MCF 10A (cell line): Measurements from ENCODE around the gene DYSF. TPM values are rescaled to one million over a fixed set of nuclear protein-coding genes. Genes with fewer than 3 reads are reported as not detected.

ENCODE experiments used
- BruUV-seq: library from RNA; stranded (reverse); fragments of 400-500 nt; replicated peaks from 2 replicates; lab custom pipeline; 2021; lab: Mats Ljungman, UMichigan
- CTCF ChIA-PET: fragments of 300-600 bp; sonication (Branson Sonifier 250); formaldehyde crosslinking; extraction: SDS; loops from one replicate; lab custom pipeline; 2021; ENCODE audit warnings: antibody characterized with exemption, inconsistent platforms; lab: Yijun Ruan, JAX
- POLR2A ChIA-PET: fragments of 300-600, 350-650 bp; sonication (Branson Sonifier 250); formaldehyde crosslinking; extraction: SDS; loops from one replicate; lab custom pipeline; 2020; ENCODE audit warnings: antibody characterized with exemption, inconsistent platforms; lab: Yijun Ruan, JAX
- DNase-seq: peaks from one replicate; pipeline ENCODE4 v3.0.0-alpha.2; 2018; ENCODE audit not compliant: unreplicated experiment
- H3K27ac Mint-ChIP-seq: one replicate; pipeline ENCODE4 v1.8.0; 2022; ENCODE audit warnings: mild to moderate bottlenecking, low read depth, mixed read lengths; ENCODE audit not compliant: unreplicated experiment
- H3K27me3 Mint-ChIP-seq: one replicate; pipeline ENCODE4 v1.8.0; 2022; ENCODE audit warnings: mixed read lengths; ENCODE audit not compliant: insufficient read depth, unreplicated experiment
- H3K36me3 Mint-ChIP-seq: one replicate; pipeline ENCODE4 v1.8.0; 2022; ENCODE audit warnings: mild to moderate bottlenecking, moderate library complexity, mixed read lengths; ENCODE audit not compliant: insufficient read depth, unreplicated experiment
- H3K4me1 Mint-ChIP-seq: one replicate; pipeline ENCODE4 v1.8.0; 2022; ENCODE audit warnings: mixed read lengths; ENCODE audit not compliant: insufficient read depth, unreplicated experiment
- H3K4me3 Mint-ChIP-seq: one replicate; pipeline ENCODE4 v1.8.0; 2022; ENCODE audit warnings: mild to moderate bottlenecking, moderate library complexity, mixed read lengths; ENCODE audit not compliant: unreplicated experiment
- H3K9me3 Mint-ChIP-seq: one replicate; pipeline ENCODE4 v1.8.0; 2022; ENCODE audit warnings: mixed read lengths; ENCODE audit not compliant: unreplicated experiment
- CTCF ChIP-seq: fragments of 200-600 bp; IDR thresholded peaks from one replicate; pipeline ENCODE4 v1.8.0; 2022; ENCODE audit warnings: antibody characterized with exemption, mild to moderate bottlenecking; ENCODE audit not compliant: unreplicated experiment
- intact Hi-C: fragments of 100-400 bp; cut with micrococcal nuclease; formaldehyde crosslinking; loops from 2 replicates; pipeline ENCODE4 v1.14.1; 2022
- total RNA-seq: library from RNA; stranded (reverse); gene quantifications from 2 replicates; pipeline ENCODE4 v1.2.3, GENCODE V29; 2022

Gene DYSF
- total RNA-seq, 1 experiment from 2014 or later, result 2.0 TPM

DNA sequence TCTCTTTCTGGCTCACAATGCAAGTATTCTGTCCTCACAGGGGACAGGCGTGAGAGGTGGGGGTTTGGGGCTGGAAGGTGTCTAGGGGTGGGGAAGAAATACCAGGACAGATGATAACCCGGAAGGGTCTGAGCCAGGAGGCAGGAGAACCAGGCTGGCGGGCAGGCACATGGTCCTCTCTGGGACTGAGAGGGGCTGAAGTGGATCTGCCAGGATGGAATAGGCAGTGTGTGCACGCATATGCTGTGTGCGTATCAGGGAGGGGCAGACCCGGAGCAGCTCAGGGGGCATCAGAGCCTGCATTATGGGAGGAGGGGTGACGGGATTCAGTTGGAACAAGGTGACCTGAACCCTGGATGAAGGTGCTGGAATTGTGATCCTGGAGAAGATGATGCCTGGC lies 157.3 kb downstream of the DYSF start:
- peaks cover 41% of the 10 kb centered on the region for H3K27me3 Mint-ChIP-seq
- ChIA-PET CTCF (interaction anchor here (0.7 to 5.0 kb wide), 11 partner anchors 12 to 1293 kb away, joined by 3 to 60 read pairs (median 4); no protein-coding TSS in a partner anchor), POLR2A (interaction anchor here (1.3 kb wide), 1 partner anchor 540 kb away, joined by 4 read pairs; no protein-coding TSS in a partner anchor)
- no peak overlapping the region for H3K27ac Mint-ChIP-seq
- H3K36me3 Mint-ChIP-seq, result no peaks in the 10 kb centered on the region
- H3K4me1 Mint-ChIP-seq, result peaks cover 5% of the 10 kb centered on the region
- TF ChIP-seq CTCF, result no peak
- intact Hi-C loops, result loop anchor here (1.0 to 5.0 kb wide), 2 partner anchors 188 to 537 kb away; partner anchors contain the start of gene CYP26B1
- no TSS peak for BruUV-seq
- H3K4me3 Mint-ChIP-seq, result no peak overlapping the region
- no peaks in the 10 kb centered on the region for H3K9me3 Mint-ChIP-seq
- DNase-seq, result no peak

DNA sequence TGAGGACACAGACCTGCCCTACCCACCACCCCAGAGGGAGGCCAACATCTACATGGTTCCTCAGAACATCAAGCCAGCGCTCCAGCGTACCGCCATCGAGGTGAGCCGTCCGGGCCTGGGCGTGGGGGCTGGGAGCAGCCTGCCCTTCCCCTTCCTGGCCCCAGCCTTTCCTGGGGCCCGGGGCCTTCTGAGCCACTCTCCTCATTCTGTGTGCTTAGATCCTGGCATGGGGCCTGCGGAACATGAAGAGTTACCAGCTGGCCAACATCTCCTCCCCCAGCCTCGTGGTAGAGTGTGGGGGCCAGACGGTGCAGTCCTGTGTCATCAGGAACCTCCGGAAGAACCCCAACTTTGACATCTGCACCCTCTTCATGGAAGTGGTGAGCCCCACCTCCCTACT lies 157.9 kb downstream of the DYSF start:
- no TSS peak for BruUV-seq
- no peak for DNase-seq
- peaks cover 37% of the 10 kb centered on the region for H3K27me3 Mint-ChIP-seq
- POLR2A ChIA-PET, result no interaction called here
- H3K36me3 Mint-ChIP-seq, result no peaks in the 10 kb centered on the region
- TF ChIP-seq CTCF, result no peak
- H3K9me3 Mint-ChIP-seq, result no peaks in the 10 kb centered on the region
- CTCF ChIA-PET, result interaction anchor here (1.4 to 5.0 kb wide), 2 partner anchors 186 to 505 kb away, joined by 6 to 60 read pairs; no protein-coding TSS in a partner anchor
- no peak overlapping the region for H3K27ac Mint-ChIP-seq
- H3K4me3 Mint-ChIP-seq, result no peak overlapping the region
- intact Hi-C loops, result loop anchor here (5.0 kb wide), 1 partner anchor 536 kb away; the partner anchor contains the start of gene CYP26B1
- H3K4me1 Mint-ChIP-seq, result peaks cover 5% of the 10 kb centered on the region

DNA sequence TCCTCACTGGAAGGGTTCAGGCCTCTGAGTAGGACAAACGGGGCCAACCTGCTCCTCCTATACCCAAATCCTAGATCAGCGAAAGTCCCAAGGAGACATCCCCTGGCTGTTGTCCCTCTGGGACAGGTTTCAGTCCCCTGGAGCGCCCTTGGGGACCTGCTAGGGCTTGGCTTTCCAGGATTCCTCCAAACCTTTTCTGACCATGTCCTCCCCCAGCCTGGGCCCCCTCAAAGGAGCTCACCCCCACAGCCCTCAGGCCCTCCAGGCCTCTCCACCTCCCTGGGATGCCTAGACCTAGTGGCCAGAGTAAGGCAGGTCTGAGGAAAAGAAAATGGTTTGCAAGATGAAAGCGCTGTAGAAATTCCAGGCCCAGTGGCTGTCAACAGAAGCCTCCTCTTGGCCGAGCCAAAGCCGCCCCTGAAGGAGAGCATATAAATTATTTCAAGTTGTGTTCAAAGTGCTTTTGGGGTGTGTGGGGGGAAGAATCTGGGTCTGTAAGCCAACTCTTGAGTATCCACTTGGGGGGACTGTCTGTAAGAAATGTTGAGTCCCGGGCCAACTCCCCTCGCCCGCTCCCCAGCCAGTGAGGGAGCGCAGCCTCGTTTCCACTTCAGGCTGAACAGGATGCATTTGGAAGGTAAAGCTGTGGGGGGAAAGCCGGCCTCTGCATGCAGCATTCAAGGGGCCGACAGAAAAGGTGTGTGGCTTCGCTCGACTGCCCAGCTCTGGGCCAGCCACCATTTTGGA lies 158.6 kb downstream of the DYSF start:
- no peak for DNase-seq
- TF ChIP-seq CTCF, result no peak
- no peak overlapping the region for H3K4me3 Mint-ChIP-seq
- POLR2A ChIA-PET, result interaction anchor here (0.7 kb wide), 1 partner anchor 1979 kb away, joined by 3 read pairs; no protein-coding TSS in a partner anchor
- CTCF ChIA-PET, result interaction anchor here (0.6 to 5.0 kb wide), 5 partner anchors 57 to 539 kb away, joined by 3 to 60 read pairs (median 3); no protein-coding TSS in a partner anchor
- peaks cover 5% of the 10 kb centered on the region for H3K4me1 Mint-ChIP-seq
- intact Hi-C loops, result loop anchor here (5.0 kb wide), 1 partner anchor 535 kb away; the partner anchor contains the start of gene CYP26B1
- BruUV-seq, result no TSS peak
- H3K27ac Mint-ChIP-seq, result no peak overlapping the region
- H3K27me3 Mint-ChIP-seq, result peaks cover 30% of the 10 kb centered on the region
- H3K36me3 Mint-ChIP-seq, result no peaks in the 10 kb centered on the region
- H3K9me3 Mint-ChIP-seq, result no peaks in the 10 kb centered on the region
